ENCODE results near the gene RAD51. TPM values are rescaled to one million over a fixed set of nuclear protein-coding genes. Genes with fewer than 3 reads are reported as not detected.

The RAD51 gene
- total and polyA plus RNA-seq, 5 donors, result 0.20 to 1.4 (median 0.42) TPM

DNA sequence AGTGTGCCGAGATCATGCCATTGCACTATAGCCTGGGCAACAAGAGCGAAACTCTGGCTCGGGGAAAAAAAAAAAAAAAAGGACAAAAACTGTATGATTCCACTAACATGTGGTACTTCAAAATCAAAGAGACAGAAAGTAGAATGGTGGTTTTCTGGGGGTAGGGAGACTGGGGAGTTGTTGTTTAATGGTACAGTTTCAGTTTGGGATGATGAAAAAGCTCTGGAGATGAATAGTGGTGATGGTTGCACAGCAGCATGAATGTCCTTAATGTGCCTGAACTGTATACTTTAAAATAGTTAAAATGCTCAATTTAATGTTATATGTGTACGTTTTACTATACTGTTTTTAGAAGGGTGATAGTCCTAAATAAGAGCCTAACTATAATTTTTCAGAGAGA is 27.4 kb downstream of the RAD51 start:
- Histone ChIP-seq H3K4me1 (ENCODE audit: control insufficient read depth, insufficient read depth, low read length) (no peaks in the 10 kb centered on the region), H3K9me3 (ENCODE audit: control insufficient read depth, low read length) (no peaks in the 10 kb centered on the region), H3K4me3 (ENCODE audit: low read length) (no peak overlapping the region), H3K27me3 (ENCODE audit: control insufficient read depth, insufficient read depth) (no peaks in the 10 kb centered on the region), H3K27ac (ENCODE audit: low read length) (no peak overlapping the region)
- ATAC-seq (no peak), DNase-seq (no peak)
- intact Hi-C loops (cut with DNase I), result no loop called here
- 91% methylated on average over 4 of the region's 4 CpGs for WGBS

DNA sequence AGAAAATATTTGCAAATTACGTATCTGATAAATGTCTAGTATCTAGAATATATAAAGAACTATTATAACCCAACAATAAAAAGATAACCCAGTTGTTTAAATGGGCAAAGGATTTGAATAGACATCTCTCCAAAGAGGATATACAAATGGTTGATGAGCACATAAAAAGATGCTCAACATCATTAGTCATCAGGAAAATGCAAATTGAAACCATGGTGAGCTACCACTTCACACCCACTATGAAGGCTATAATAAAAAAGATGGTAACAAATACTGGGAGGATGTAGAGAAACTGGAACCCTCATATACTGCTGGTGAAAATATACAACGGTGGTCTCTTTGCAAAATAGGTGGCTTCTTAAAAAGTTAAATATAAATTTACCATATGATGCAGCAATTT is 28.0 kb downstream of the RAD51 start:
- DNase-seq (no peak), ATAC-seq (no peak)
- no peaks in the 10 kb centered on the region for H3K9me3 ChIP-seq (ENCODE audit: control insufficient read depth, low read length)
- no peaks in the 10 kb centered on the region for H3K27me3 ChIP-seq (ENCODE audit: control insufficient read depth, insufficient read depth)
- no peak overlapping the region for H3K4me3 ChIP-seq (ENCODE audit: low read length)
- no peaks in the 10 kb centered on the region for H3K4me1 ChIP-seq (ENCODE audit: control insufficient read depth, insufficient read depth, low read length)
- WGBS, result 94% methylated on average over 2 of the region's 2 CpGs
- intact Hi-C loops (cut with DNase I), result no loop called here
- H3K27ac ChIP-seq (ENCODE audit: low read length), result no peak overlapping the region

DNA sequence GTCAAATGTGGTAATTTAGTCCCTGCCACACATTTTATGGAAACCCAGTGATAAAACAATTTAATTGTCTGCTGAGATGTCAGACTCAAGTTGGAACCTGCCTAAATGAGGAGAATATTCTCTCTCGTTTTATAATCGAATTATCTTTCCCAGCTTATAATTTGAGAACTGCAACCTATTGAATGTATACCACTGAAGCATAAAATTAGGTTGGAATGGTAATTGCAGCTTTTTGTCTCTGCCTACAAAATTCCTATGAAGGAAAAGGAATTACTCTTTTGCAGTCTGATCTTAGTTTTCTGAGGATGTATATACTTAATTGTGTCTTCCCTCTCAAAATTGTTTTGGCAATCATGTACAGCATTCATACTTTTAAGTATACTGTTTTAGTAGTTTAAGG is 28.9 kb downstream of the RAD51 start:
- H3K27me3 ChIP-seq (ENCODE audit: control insufficient read depth, insufficient read depth), result no peaks in the 10 kb centered on the region
- WGBS, result 84% methylated on average over 2 of the region's 2 CpGs
- H3K4me1 ChIP-seq (ENCODE audit: control insufficient read depth, insufficient read depth, low read length), result no peaks in the 10 kb centered on the region
- ATAC-seq (no peak), DNase-seq (no peak)
- intact Hi-C loops (cut with DNase I), result no loop called here
- H3K4me3 ChIP-seq (ENCODE audit: low read length), result no peak overlapping the region
- H3K27ac ChIP-seq (ENCODE audit: low read length), result no peak overlapping the region
- no peaks in the 10 kb centered on the region for H3K9me3 ChIP-seq (ENCODE audit: control insufficient read depth, low read length)

DNA sequence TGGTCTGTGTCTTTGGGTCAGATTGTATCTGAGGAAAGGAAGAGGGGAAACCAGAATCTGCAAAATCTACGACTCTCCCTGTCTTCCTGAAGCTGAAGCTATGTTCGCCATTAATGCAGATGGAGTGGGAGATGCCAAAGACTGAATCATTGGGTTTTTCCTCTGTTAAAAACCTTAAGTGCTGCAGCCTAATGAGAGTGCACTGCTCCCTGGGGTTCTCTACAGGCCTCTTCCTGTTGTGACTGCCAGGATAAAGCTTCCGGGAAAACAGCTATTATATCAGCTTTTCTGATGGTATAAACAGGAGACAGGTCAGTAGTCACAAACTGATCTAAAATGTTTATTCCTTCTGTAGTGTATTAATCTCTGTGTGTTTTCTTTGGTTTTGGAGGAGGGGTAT is 36.1 kb downstream of the RAD51 start:
- Histone ChIP-seq H3K27me3 (ENCODE audit: control insufficient read depth, insufficient read depth) (no peaks in the 10 kb centered on the region), H3K9me3 (ENCODE audit: control insufficient read depth, low read length) (no peaks in the 10 kb centered on the region), H3K4me3 (ENCODE audit: low read length) (no peak overlapping the region), H3K4me1 (ENCODE audit: control insufficient read depth, insufficient read depth, low read length) (no peaks in the 10 kb centered on the region), H3K27ac (ENCODE audit: low read length) (no peak overlapping the region)
- no peak for DNase-seq
- ATAC-seq, result peak in 1 of 2 donors; percentile 35
- intact Hi-C loops (cut with DNase I), result no loop called here
- 57% methylated on average over 3 of the region's 3 CpGs for WGBS

DNA sequence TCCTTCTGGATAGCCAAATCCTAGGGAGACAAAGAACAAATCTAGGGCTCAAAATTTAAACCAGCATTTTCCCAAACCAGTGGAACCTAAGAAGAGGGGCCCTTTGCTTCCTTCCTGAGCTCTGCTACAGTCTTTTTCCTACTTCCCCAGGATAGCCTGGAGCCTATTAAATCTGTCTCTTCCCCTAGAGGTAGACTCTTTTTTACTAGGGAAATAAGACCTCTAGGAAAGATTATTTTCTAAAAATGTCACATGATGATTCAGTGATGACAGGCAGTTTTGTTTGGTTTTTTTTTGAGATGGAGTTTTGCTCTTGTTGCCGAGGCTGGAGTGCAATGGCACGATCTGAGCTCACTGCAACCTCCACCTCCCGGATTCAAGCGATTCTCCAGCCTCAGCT is 41.6 kb downstream of the RAD51 start:
- WGBS, result 88% methylated on average over 4 of the region's 4 CpGs
- H3K9me3 ChIP-seq (ENCODE audit: control insufficient read depth, low read length), result no peaks in the 10 kb centered on the region
- no peak overlapping the region for H3K27ac ChIP-seq (ENCODE audit: low read length)
- H3K27me3 ChIP-seq (ENCODE audit: control insufficient read depth, insufficient read depth), result no peaks in the 10 kb centered on the region
- no peaks in the 10 kb centered on the region for H3K4me1 ChIP-seq (ENCODE audit: control insufficient read depth, insufficient read depth, low read length)
- H3K4me3 ChIP-seq (ENCODE audit: low read length), result no peak overlapping the region
- ATAC-seq, result no peak
- DNase-seq, result no peak
- intact Hi-C loops (cut with DNase I), result no loop called here

DNA sequence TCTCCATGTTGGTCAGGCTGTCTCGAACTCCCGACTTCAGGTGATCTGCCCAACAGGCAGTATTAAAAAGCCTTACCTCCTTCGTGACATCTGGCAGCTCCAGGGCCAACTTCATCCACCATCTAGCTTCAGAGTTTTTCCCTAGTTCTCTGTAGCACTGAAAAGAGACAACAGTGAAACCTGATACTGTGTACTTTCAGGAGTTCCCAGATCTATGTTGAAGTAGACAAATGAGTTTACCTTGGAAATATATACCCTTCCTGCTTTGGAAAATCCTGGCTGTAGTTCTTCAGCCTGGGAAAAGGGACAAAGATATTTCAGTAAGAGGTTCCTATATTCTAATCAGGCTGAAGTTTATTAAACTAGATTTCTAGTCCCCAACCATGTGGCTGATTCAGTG is 42.1 kb downstream of the RAD51 start:
- ATAC-seq (no peak), DNase-seq (no peak)
- Histone ChIP-seq H3K27ac (ENCODE audit: low read length) (no peak overlapping the region), H3K4me1 (ENCODE audit: control insufficient read depth, insufficient read depth, low read length) (no peaks in the 10 kb centered on the region), H3K27me3 (ENCODE audit: control insufficient read depth, insufficient read depth) (no peaks in the 10 kb centered on the region), H3K4me3 (ENCODE audit: low read length) (no peak overlapping the region), H3K9me3 (ENCODE audit: control insufficient read depth, low read length) (no peaks in the 10 kb centered on the region)
- 94% methylated on average over 3 of the region's 3 CpGs for WGBS
- intact Hi-C loops (cut with DNase I), result no loop called here

DNA sequence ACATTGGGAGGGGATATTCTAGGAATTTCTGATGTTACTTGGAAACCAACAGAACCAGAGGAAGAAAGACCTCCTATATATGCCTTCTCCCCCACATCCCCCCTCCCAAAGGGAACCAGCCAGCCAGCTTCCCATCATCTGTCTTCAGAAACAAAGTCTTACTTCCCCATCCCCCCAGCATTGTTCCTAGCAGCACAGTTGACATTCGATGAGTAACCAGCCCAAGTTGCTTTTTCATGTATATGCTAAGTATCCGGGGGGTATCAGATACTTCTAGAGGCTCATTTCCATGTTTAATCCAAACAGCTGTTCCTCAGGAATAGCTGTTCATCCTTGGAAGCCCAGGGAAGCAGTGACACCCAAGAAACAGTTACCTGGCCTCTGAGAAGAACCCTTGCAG is 44.1 kb downstream of the RAD51 start:
- H3K9me3 ChIP-seq (ENCODE audit: control insufficient read depth, low read length), result no peaks in the 10 kb centered on the region
- H3K27me3 ChIP-seq (ENCODE audit: control insufficient read depth, insufficient read depth), result no peaks in the 10 kb centered on the region
- no peak overlapping the region for H3K27ac ChIP-seq (ENCODE audit: low read length)
- DNase-seq, result no peak
- ATAC-seq, result no peak
- peaks cover 2% of the 10 kb centered on the region for H3K4me1 ChIP-seq (ENCODE audit: control insufficient read depth, insufficient read depth, low read length)
- H3K4me3 ChIP-seq (ENCODE audit: low read length), result no peak overlapping the region
- intact Hi-C loops (cut with DNase I), result no loop called here
- WGBS, result 64% methylated on average over 2 of the region's 2 CpGs

DNA sequence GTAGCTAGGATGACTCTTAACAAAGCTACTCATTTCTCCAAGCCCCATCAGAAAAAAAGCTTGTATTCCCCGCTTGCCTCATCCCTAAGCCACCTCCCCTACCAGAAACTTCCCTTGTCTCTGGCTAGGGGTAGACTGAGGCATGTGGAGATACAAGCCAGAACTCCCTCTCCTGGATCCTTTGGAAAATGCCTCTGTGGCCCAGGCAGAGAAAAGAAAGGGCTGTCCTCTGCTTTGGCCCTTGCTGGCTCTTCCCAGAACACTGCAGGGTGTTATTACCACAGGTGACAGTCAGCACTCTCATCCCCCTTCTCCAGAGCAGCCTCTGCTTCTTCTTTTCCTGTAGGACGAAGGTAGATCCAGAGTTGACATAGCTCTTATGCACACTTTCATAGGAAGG is 44.9 kb downstream of the RAD51 start:
- ATAC-seq, result no peak
- 94% methylated on average over 2 of the region's 2 CpGs for WGBS
- no peak overlapping the region for H3K27ac ChIP-seq (ENCODE audit: low read length)

DNA sequence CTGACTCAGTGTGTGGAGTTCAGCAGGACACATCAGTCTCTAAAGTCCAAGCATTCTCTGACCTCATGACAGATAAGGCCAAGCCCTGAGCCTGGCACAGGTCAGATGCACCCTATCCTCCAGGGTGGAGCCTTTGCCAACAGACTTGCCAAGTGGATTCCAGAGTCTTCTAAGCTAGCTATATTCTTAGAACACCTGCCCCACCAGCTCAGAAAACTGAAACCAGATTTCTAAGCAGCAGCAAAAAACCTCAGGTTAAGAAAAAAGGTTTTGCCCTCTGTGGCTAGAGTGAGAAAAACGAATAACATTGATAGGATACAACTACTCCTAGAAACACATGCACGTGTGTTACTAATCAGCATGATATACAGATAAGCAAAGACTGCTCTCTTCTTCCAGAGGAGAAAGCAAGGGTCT is 48.5 kb downstream of the RAD51 start:
- ATAC-seq, result no peak

More for the DNA sequence above, 44.9 kb downstream of the RAD51 start:
- intact Hi-C loops (cut with DNase I), result no loop called here
- Histone ChIP-seq H3K27me3 (ENCODE audit: control insufficient read depth, insufficient read depth) (no peaks in the 10 kb centered on the region), H3K4me1 (ENCODE audit: control insufficient read depth, insufficient read depth, low read length) (peaks cover 2% of the 10 kb centered on the region), H3K9me3 (ENCODE audit: control insufficient read depth, low read length) (no peaks in the 10 kb centered on the region), H3K4me3 (ENCODE audit: low read length) (no peak overlapping the region)
- DNase-seq, result no peak

DNA sequence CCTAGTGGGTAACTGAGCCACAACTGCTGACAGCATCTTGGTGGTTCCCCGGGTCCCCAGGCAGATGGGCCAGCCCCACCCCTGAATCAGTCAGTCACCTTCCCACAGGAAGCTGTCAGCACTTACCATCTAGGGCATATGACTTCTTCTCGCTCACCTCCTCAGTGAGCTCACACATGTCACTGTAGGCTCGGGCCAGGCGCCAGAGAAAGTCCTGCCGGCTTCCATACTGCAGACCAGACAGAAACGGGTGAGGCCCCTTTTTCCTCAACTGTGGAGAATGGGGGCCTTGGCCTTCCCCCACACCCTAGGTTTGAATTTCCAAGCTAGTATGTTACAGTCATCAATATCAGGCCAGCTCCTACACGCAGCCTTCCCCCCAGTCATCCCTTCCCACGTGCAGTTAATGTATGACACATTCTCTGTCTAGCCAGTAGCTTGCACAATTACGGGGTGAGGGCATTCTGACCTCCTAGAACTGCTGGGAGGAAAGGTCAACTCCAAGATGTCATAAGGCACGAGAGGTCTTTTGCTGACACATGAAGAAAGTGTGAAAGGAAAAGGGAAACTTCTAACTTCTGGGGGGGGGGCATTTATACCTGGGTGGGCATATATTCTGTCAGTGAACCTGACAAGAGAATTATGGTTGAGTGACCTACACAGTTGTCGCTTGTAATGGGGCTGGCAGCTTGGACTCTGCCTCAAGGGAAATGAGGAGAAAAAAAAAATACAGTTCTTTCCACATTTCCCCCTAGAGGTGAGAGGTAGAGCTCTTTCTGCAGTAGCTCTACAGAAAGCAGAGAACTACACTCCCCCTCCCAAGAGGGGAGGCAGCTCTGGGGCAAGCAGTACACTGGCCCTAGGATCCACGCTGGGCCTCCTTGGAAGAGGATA is 49.2 kb downstream of the RAD51 start:
- DNase-seq (peak in 2 of 3 donors; percentile 72 to 76), ATAC-seq (peak; percentile 52 to 69)
- Histone ChIP-seq H3K4me1 (ENCODE audit: control insufficient read depth, insufficient read depth, low read length) (peaks cover 2% of the 10 kb centered on the region), H3K9me3 (ENCODE audit: control insufficient read depth, low read length) (no peaks in the 10 kb centered on the region), H3K4me3 (ENCODE audit: low read length) (no peak overlapping the region), H3K27me3 (ENCODE audit: control insufficient read depth, insufficient read depth) (no peaks in the 10 kb centered on the region), H3K27ac (ENCODE audit: low read length) (no peak overlapping the region)
- intact Hi-C loops (cut with DNase I), result no loop called here
- 61% methylated on average over 12 of the region's 12 CpGs for WGBS

More for the DNA sequence above, 48.5 kb downstream of the RAD51 start:
- intact Hi-C loops (cut with DNase I), result no loop called here
- H3K9me3 ChIP-seq (ENCODE audit: control insufficient read depth, low read length), result no peaks in the 10 kb centered on the region
- H3K4me3 ChIP-seq (ENCODE audit: low read length), result no peak overlapping the region
- H3K27me3 ChIP-seq (ENCODE audit: control insufficient read depth, insufficient read depth), result no peaks in the 10 kb centered on the region
- DNase-seq, result no peak
- H3K27ac ChIP-seq (ENCODE audit: low read length), result no peak overlapping the region
- WGBS, result 46% methylated on average over 2 of the region's 2 CpGs
- peaks cover 2% of the 10 kb centered on the region for H3K4me1 ChIP-seq (ENCODE audit: control insufficient read depth, insufficient read depth, low read length)

DNA sequence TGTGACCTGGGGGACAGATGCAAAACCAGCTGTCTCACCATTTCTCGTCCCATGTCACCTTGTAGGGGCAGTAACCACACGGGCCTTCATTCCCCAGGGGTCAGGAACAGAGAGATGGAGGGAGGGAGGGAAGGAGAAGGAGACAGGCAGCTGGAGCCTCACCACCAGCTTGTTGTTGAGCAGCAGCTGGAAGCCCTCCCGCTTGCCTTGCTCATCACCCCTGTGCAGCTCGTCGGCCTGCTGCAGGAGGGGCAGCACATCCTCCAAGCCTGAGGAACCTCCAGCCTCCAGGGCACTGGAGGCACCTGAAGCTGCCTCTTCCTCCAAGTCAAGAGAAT is 49.8 kb downstream of the RAD51 start:
- DNase-seq (no peak), ATAC-seq (no peak)
- intact Hi-C loops (cut with DNase I), result no loop called here
- no peaks in the 10 kb centered on the region for H3K9me3 ChIP-seq (ENCODE audit: control insufficient read depth, low read length)
- H3K4me3 ChIP-seq (ENCODE audit: low read length), result no peak overlapping the region
- 64% methylated on average over 5 of the region's 5 CpGs for WGBS
- peaks cover 2% of the 10 kb centered on the region for H3K4me1 ChIP-seq (ENCODE audit: control insufficient read depth, insufficient read depth, low read length)
- H3K27ac ChIP-seq (ENCODE audit: low read length), result no peak overlapping the region
- H3K27me3 ChIP-seq (ENCODE audit: control insufficient read depth, insufficient read depth), result no peaks in the 10 kb centered on the region

Measured in right cardiac atrium (tissue), 5 donors.